Activated T-cell treated with anti-CD3 and anti-CD28 coated beads for 48 hours (primary cell): ENCODE results near the gene CNDP2.
"Not testable (repeated sequence)": the region's sequence is repeated elsewhere in the genome, so short reads cannot be mapped to it uniquely, and the experiment has no call there.

ENCODE experiments used
- DNase-seq: peaks from one replicate; pipeline ENCODE4 v3.0.0-alpha.2; 2020; ENCODE audit warnings: low read depth

The CNDP2 gene

GRCh38 chr18:74518456-74519295 lies 22.5 kb downstream of the CNDP2 start:
- no peak for DNase-seq

- DNase-seq = no peak
These were observed 23.3 kb downstream of the CNDP2 start for GRCh38 chr18:74519320-74520095.

GRCh38 chr18:74520096-74520833 lies 24.1 kb downstream of the CNDP2 start:
- DNase-seq = no peak

GRCh38 chr18:74521068-74521725 lies 25.0 kb downstream of the CNDP2 start:
- no peak for DNase-seq

- no peak for DNase-seq
These were observed 26.7 kb downstream of the CNDP2 start for GRCh38 chr18:74522635-74523548.

DNA sequence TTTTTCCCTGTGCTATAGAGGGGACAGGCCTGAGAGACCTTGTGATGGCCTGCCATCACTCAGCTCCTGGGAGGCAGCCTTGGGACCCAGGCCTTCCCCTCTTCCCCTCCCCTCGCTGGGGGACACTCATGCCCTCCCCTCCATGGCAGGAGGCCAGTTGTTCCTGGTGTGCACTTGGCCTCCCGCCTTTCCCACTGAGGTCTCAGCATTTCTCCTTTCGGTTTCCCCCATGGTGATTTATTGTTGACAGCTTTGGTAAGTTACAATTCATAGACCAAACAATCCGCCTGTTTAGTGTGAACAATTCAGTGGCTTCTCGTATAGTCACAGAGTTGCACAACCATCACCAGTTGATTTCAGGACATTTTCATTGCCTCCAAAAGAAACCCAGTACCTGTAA lies 27.9 kb downstream of the CNDP2 start:
- DNase-seq = no peak

- DNase-seq = not testable (repeated sequence)
These were observed 28.8 kb downstream of the CNDP2 start for GRCh38 chr18:74524915-74525314.

DNA sequence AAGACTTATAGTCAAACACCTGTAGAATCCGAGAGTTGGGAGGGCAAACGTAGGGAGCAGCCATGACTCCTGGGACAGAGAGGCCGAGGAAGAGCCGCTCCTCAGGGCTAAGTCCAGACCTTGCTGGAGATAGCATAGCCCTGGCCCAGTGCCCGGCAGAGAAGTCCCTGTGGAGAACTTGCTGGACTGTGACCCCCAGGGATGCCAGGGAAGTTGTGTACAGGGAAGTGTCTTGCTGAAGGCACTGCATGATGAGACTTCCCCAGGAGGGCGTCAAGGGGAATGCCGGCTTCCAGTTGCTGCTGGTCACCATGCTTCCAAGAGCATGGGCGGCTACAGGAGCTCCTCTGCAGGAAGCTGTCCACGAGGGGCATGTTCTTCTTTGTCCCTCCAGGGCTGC lies 29.6 kb downstream of the CNDP2 start:
- DNase-seq = no peak

DNA sequence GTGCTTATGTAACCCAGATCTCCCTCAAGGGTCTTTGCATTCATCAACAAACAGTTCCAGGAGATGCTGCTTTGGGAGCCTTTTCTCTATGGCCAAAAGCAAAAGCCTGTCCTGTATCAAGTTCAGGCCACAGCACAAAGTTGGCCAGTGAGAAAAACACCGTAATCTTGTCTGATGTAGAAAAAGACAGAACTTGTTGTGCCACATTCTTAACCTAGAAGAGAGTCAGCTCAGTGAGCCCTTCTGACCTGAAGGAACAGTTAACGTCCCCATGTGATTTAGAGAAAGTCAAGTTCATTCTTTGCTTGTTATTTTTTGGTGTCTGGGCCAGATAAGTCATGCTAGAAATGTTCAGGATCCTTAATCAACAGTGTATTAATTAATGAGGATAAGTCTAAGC lies 30.3 kb downstream of the CNDP2 start:
- DNase-seq = no peak

- DNase-seq = no peak
These were observed 32.3 kb downstream of the CNDP2 start for GRCh38 chr18:74528478-74528877.

GRCh38 chr18:74528913-74529312 lies 32.8 kb downstream of the CNDP2 start:
- no peak for DNase-seq

- DNase-seq = no peak
These were observed 33.2 kb downstream of the CNDP2 start for GRCh38 chr18:74529378-74529777.

- no peak for DNase-seq
These were observed 33.8 kb downstream of the CNDP2 start for GRCh38 chr18:74529811-74530583.

GRCh38 chr18:74530584-74530862 lies 34.4 kb downstream of the CNDP2 start:
- no peak for DNase-seq

DNA sequence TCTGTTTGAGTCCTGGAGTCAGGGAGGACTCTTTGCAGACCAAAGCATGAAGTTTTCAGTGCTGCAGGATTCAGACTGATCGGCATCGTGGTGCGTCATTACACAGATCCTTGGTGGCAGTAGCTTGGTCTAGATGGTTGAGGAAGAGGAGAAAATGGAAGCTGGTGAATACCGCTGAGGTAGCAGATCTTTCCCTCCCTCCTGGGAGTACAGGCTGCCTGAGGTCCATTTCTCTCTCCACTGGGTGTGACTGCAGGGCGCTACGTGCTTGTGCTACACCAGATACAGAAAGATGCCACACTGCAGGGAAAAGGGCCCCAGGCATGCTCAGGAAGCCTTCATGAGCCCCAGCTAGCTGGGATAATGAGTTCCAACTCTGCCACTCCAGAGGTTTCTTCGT lies 34.9 kb downstream of the CNDP2 start:
- no peak for DNase-seq

GRCh38 chr18:74532511-74533025 lies 36.4 kb downstream of the CNDP2 start:
- no peak for DNase-seq

DNA sequence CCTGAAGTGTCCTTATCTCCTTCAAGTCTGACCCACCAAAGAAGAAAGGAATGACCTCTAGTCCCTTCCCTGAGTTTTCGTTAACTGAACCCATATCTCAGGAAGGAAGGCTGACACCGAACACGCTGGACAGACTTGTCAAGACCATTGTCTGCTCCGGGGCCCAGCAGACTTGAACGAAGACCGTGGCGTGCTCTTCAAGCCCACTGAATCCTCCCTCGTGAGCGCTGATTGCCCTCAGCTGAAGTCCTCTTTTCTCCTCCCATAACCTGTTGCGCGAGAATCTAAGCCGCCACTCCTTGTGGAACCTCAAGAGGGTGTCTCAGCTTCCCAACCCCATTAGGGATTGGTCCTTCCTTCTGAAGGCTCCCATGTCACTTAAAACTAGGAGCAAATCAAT lies 37.5 kb downstream of the CNDP2 start:
- DNase-seq = no peak

DNA sequence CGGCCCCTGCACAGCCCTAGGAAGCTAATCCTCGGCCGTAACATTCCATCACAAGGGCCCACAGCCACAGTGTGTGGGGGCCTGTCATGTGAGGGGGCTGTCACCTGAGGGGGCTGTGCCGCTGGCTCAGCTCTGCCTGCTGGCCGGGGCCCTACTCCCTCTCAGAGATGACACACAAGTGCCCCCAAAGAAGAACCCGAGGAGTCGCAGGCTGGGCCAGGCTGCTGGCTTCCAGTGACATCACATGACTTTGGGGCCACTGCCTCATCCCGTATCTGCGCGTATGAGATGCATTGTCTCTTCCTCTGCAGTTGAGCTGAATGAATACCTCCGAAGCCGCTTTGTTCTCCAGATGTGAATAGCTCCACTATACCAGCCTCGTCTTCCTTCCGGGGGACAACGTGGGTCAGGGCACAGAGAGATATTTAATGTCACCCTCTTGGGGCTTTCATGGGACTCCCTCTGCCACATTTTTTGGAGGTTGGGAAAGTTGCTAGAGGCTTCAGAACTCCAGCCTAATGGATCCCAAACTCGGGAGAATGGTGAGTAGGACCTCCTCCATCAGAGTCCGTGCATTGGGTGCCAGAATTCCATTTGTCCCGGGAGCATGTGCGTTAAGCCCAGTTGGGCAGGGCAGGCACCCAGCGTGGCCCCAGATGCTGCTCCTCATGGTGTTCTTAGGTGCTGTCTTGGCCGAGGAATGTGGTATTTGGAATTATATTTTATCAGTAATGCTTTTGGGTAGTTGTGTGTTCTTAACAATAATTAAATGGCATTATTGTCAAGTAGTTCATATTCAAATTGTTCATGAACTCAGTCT lies 38.2 kb downstream of the CNDP2 start, which contains the start of gene CNDP1:
CNDP1 (plus strand) TSS at position 351 of the 820 bp plus-strand sequence; CDS start at position 519, 168 bp downstream.
- DNase-seq = no peak

DNA sequence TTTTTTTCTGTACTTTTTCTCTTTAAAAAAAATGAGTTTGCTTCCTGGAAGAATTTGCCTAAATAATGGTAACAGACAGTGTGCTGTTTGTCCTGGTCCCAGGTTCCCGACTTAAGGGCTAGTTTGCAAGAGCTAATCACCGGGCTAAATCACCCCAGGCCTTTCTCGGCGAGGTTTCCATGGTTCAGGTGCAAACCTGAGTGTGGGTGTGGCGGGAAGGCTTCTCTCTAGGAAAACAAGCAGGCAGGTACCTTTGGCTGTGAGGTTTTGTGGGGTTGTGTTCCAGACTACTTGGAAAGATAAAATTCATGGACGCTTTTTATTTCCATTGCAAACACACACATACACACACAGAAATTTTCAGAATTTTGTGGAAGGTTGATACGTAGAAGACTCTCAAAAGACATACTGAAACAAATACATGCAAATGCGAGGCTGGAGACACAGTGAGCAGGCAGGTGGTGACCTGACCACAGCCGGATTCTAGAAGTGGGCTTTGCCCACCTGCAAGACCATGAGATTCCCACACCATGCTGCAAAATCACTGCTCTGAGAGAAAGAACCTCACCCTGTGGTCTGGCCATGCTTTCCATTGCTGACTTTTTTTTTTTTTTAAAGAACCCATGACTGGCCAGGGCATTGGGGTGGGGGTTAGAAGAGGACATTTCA lies 39.0 kb downstream of the CNDP2 start:
- DNase-seq = no peak
